Measurements from ENCODE around the gene CENPA. TPM values are rescaled to one million over a fixed set of nuclear protein-coding genes. Genes with fewer than 3 reads are reported as not detected.
"Not testable (repeated sequence)": the region's sequence is repeated elsewhere in the genome, so short reads cannot be mapped to it uniquely, and the experiment has no call there.

CENPA gene
- total and polyA plus RNA-seq, 2 donors (not counting 1 experiment from before 2014, with no cell fraction given): 6.1 to 9.7 TPM

DNA sequence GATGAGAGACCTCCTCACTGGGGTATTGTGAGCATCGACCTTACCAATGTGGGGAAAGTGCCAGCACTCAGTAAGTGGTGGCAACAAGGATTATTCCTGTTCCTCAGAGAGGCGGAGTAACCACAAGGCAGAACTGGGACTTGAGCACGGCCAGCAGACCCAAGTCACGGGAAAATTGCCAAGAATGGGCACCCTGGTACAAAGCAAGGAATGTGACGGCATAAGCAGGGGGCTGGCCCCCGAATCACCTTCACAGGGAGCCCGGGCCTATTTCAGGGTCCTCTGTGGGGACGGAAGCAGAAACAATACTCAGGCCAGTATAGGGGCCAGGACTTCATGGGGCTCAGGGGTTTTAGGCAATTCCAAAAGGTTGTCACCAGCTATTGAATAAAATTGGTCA, 25.4 kb downstream of the CENPA start:
- no peak overlapping the region for H3K27ac ChIP-seq (ENCODE audit: insufficient read depth, low read length)
- TF ChIP-seq EZH2 (IDR thresholded peaks at IDR 0.05; ENCODE audit: low read length, missing control alignments): no peak
- TF ChIP-seq, protein P1, sequence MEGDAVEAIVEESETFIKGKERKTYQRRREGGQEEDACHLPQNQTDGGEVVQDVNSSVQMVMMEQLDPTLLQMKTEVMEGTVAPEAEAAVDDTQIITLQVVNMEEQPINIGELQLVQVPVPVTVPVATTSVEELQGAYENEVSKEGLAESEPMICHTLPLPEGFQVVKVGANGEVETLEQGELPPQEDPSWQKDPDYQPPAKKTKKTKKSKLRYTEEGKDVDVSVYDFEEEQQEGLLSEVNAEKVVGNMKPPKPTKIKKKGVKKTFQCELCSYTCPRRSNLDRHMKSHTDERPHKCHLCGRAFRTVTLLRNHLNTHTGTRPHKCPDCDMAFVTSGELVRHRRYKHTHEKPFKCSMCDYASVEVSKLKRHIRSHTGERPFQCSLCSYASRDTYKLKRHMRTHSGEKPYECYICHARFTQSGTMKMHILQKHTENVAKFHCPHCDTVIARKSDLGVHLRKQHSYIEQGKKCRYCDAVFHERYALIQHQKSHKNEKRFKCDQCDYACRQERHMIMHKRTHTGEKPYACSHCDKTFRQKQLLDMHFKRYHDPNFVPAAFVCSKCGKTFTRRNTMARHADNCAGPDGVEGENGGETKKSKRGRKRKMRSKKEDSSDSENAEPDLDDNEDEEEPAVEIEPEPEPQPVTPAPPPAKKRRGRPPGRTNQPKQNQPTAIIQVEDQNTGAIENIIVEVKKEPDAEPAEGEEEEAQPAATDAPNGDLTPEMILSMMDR (conservative IDR thresholded peaks at IDR 0.05 in 1 of 2, IDR thresholded peaks at IDR 0.05 in 1 of 2; ENCODE audit: low read depth in 1 of 2, low read length in 2 of 2): no peak
- H3K79me2 ChIP-seq (ENCODE audit: control insufficient read depth, insufficient read depth, low read length): no peaks in the 10 kb centered on the region
- no peak overlapping the region for H3K9ac ChIP-seq (ENCODE audit: insufficient read depth, low read length)
- no peak for DNase-seq (ENCODE audit: low read depth in 2 of 2)
- H2AFZ ChIP-seq (ENCODE audit: low read length): no peak overlapping the region
- H3K9me3 ChIP-seq (ENCODE audit: control insufficient read depth, insufficient read depth, low read depth, low read length): no peaks in the 10 kb centered on the region
- H4K20me1 ChIP-seq (ENCODE audit: control insufficient read depth, extremely low read depth, insufficient read depth, low read length): no peaks in the 10 kb centered on the region
- no peaks in the 10 kb centered on the region for H3K36me3 ChIP-seq (ENCODE audit: control insufficient read depth, insufficient read depth, low read length)
- H3K4me2 ChIP-seq (ENCODE audit: extremely low read depth, insufficient read depth, low read length): no peak overlapping the region
- H3K4me1 ChIP-seq (ENCODE audit: control insufficient read depth, extremely low read depth, insufficient read depth, low read length): no peaks in the 10 kb centered on the region
- H3K27me3 ChIP-seq (ENCODE audit: control insufficient read depth, insufficient read depth, low read length): peaks cover 3% of the 10 kb centered on the region
- no peak overlapping the region for H3K4me3 ChIP-seq (replicated peaks in 1 of 4; ENCODE audit: control extremely low read depth in 1 of 4, insufficient read depth in 1 of 4, low read depth in 3 of 4, low read length in 4 of 4)

DNA sequence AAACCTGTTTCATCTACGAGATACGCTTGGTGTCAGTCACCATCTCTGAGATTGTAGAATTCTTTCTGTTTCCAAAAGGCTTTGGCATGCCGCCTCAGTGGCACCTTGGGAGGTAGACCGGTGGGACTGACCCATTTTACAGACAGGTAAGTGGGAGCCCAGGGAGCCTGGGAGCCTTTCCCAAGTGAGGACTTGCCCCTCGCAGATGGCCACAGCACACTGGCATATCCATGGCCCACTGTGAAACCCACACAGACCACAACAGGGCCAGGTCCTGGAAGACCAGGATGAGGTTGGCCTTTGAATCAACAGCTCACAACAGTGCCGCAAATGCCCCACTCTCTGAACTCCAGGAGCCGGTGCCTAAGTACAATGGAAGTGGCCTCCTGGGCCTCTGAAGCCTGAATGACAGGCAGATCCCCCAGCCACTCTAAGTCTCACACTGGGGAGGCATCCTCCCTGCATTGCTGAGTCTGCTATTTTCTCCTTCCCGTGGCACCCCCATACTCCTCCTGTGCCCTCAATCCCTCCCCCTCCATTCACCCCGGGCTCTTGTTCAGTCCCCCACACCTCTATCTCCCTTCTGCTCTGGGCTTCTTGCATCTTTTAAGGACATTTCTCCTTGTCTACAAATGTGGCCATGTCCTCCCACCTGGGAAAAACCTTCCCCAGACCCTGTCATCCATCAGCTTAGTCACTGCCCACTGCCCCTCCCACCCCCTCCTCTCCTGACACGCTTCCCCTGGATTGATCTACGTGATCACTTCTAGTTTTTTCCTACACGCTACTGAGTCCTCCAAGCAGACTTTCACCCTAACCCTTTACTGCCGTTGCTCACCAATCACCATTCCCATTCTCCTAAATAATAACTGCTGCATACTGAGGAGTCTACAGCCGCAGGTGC, 26.2 kb downstream of the CENPA start:
- Histone ChIP-seq H3K9ac (ENCODE audit: insufficient read depth, low read length) (no peak overlapping the region), H3K4me3 (replicated peaks in 1 of 4; ENCODE audit: control extremely low read depth in 1 of 4, insufficient read depth in 1 of 4, low read depth in 3 of 4, low read length in 4 of 4) (no peak overlapping the region), H3K27ac (ENCODE audit: insufficient read depth, low read length) (no peak overlapping the region), H3K79me2 (ENCODE audit: control insufficient read depth, insufficient read depth, low read length) (no peaks in the 10 kb centered on the region), H3K4me1 (ENCODE audit: control insufficient read depth, extremely low read depth, insufficient read depth, low read length) (no peaks in the 10 kb centered on the region), H3K36me3 (ENCODE audit: control insufficient read depth, insufficient read depth, low read length) (no peaks in the 10 kb centered on the region), H3K9me3 (ENCODE audit: control insufficient read depth, insufficient read depth, low read depth, low read length) (no peaks in the 10 kb centered on the region), H2AFZ (ENCODE audit: low read length) (no peak overlapping the region), H3K4me2 (ENCODE audit: extremely low read depth, insufficient read depth, low read length) (no peak overlapping the region), H3K27me3 (ENCODE audit: control insufficient read depth, insufficient read depth, low read length) (peaks cover 6% of the 10 kb centered on the region), H4K20me1 (ENCODE audit: control insufficient read depth, extremely low read depth, insufficient read depth, low read length) (no peaks in the 10 kb centered on the region)
- TF ChIP-seq, protein P1 (conservative IDR thresholded peaks at IDR 0.05 in 1 of 2, IDR thresholded peaks at IDR 0.05 in 1 of 2; ENCODE audit: low read depth in 1 of 2, low read length in 2 of 2): no peak
- TF ChIP-seq EZH2 (IDR thresholded peaks at IDR 0.05; ENCODE audit: low read length, missing control alignments): no peak
- DNase-seq (ENCODE audit: low read depth in 2 of 2): no peak

DNA sequence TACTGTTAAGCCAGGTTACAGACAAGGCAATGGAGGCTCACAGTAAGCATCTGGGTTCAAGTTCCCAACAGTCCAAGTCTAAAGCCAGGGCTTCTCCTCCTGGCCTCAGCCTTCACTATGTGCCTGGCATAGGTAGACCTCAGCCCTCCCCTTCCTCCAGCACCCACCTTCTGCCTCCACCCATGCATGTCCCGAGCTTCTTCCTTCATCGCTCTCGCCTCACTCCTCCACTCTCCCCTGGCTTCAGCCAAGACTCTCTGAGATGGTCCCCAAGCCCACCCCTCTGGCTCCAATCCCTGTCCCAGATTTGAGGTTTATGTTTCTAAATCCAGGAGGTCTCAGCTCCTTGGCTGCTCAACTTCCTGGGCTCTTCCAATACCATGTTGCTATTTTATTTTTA, 26.9 kb downstream of the CENPA start:
- Histone ChIP-seq H2AFZ (ENCODE audit: low read length) (no peak overlapping the region), H4K20me1 (ENCODE audit: control insufficient read depth, extremely low read depth, insufficient read depth, low read length) (no peaks in the 10 kb centered on the region), H3K4me1 (ENCODE audit: control insufficient read depth, extremely low read depth, insufficient read depth, low read length) (no peaks in the 10 kb centered on the region), H3K9me3 (ENCODE audit: control insufficient read depth, insufficient read depth, low read depth, low read length) (no peaks in the 10 kb centered on the region), H3K27ac (ENCODE audit: insufficient read depth, low read length) (no peak overlapping the region), H3K4me2 (ENCODE audit: extremely low read depth, insufficient read depth, low read length) (no peak overlapping the region), H3K27me3 (ENCODE audit: control insufficient read depth, insufficient read depth, low read length) (peaks cover 6% of the 10 kb centered on the region), H3K4me3 (replicated peaks in 1 of 4; ENCODE audit: control extremely low read depth in 1 of 4, insufficient read depth in 1 of 4, low read depth in 3 of 4, low read length in 4 of 4) (no peak overlapping the region), H3K9ac (ENCODE audit: insufficient read depth, low read length) (no peak overlapping the region), H3K36me3 (ENCODE audit: control insufficient read depth, insufficient read depth, low read length) (no peaks in the 10 kb centered on the region), H3K79me2 (ENCODE audit: control insufficient read depth, insufficient read depth, low read length) (no peaks in the 10 kb centered on the region)
- DNase-seq (ENCODE audit: low read depth in 2 of 2): no peak
- TF ChIP-seq EZH2 (IDR thresholded peaks at IDR 0.05; ENCODE audit: low read length, missing control alignments): no peak
- TF ChIP-seq, protein P1 (conservative IDR thresholded peaks at IDR 0.05 in 1 of 2, IDR thresholded peaks at IDR 0.05 in 1 of 2; ENCODE audit: low read depth in 1 of 2, low read length in 2 of 2): no peak

DNA sequence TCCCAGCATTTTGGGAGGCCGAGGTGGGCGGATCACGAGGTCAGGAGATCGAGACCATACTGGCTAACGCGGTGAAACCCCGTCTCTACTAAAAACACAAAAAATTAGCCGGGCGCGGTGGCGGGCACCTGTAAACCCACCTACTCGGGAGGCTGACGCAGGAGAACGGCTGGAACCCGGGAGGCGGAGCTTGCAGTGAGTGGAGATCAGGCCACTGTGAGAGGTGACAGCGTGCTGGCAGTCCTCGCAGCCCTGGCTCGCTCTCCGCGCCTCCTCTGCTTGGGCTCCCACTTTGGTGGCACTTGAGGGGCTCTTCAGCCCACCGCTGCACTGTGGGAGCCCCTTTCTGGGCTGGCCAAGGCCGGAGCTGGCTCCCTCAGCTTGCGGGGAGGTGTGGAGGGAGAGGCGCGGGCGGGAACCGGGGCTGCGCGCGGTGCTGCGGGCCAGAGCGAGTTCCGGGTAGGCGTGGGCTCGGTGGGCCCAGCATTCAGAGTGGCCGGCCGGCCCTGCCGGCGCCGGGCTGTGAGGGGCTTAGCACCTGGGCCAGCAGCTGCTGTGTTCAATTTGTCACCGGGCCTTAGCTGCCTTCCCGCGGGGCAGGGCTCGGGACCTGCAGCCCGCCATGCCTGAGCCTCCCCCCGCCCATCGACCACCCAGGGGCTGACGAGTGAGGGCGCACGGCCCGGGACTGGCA, 28.4 kb downstream of the CENPA start:
- H4K20me1 ChIP-seq (ENCODE audit: control insufficient read depth, extremely low read depth, insufficient read depth, low read length); H3K9me3 ChIP-seq (ENCODE audit: control insufficient read depth, insufficient read depth, low read depth, low read length); H3K9ac ChIP-seq (ENCODE audit: insufficient read depth, low read length); H3K79me2 ChIP-seq (ENCODE audit: control insufficient read depth, insufficient read depth, low read length); H3K36me3 ChIP-seq (ENCODE audit: control insufficient read depth, insufficient read depth, low read length); H3K27ac ChIP-seq (ENCODE audit: insufficient read depth, low read length); H2AFZ ChIP-seq (ENCODE audit: low read length); H3K4me2 ChIP-seq (ENCODE audit: extremely low read depth, insufficient read depth, low read length); H3K4me1 ChIP-seq (ENCODE audit: control insufficient read depth, extremely low read depth, insufficient read depth, low read length); H3K4me3 ChIP-seq (replicated peaks in 1 of 4; ENCODE audit: control extremely low read depth in 1 of 4, insufficient read depth in 1 of 4, low read depth in 3 of 4, low read length in 4 of 4); H3K27me3 ChIP-seq (ENCODE audit: control insufficient read depth, insufficient read depth, low read length); DNase-seq (ENCODE audit: low read depth in 2 of 2): not testable (repeated sequence)

All from fibroblast of lung (primary cell).